SK-N-MC (cell line): ENCODE results near the gene CTBP2.

Experiments used
- EZH2 ChIP-seq: fragments of 200-600 bp; sonication (generic); IDR thresholded peaks from one replicate; pipeline ENCODE4 v1.6.1; 2017; ENCODE audit warnings: antibody characterized with exemption
- FOXP2 ChIP-seq: optimal IDR thresholded peaks from 2 replicates; pipeline ENCODE3; 2011; ENCODE audit warnings: mild to moderate bottlenecking, moderate library complexity; ENCODE audit not compliant: insufficient read depth; ENCODE audit errors: extremely low read length, control extremely low read depth
- POLR2AphosphoS5 ChIP-seq: IDR thresholded peaks from 2 replicates; pipeline ENCODE4 v1.6.1; 2012; ENCODE audit warnings: mild to moderate bottlenecking, low read depth, low read length, borderline replicate concordance

DNA sequence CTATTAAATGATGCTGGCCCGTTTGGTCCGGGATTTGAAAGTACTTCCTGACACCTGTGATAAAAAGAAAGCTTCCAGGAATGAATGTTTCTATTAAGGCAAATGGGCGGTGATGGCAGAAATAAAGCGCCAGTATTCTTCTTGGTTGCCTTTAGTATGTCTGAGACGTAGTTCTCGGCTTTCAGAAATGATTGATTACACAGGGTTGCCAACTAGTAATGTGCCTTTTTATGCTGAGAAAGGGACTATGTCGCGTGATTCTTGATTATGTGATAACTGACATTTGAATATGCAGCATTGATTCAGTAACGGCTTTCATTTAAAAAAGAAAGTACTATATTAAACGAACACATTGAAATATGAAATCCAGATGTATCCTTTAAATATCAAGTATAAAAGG lies 204.5 kb downstream of the CTBP2 start:
- TF ChIP-seq POLR2AphosphoS5 (no peak), EZH2 (no peak), FOXP2 (no peak)
